ENCODE measurements around the gene TLCD1.

DNA sequence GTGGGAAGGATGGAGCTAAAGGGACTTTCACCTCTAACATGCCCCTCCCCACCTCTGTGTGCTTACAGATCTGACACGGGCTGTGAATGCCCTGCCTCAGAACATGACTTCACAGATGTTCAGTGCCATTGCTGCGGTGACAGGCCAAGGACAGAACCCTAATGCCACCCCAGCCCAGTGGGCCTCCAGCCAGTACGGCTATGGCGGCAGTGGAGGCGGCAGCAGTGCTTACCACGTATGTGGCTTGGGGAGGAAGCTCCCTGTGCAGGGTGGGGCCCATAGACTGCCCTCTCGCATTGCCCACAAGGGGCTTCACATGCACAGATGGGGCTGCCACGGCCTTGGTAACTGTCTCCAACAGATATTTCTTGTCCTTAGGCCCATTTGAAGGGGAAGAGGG is 25.8 kb downstream of the TLCD1 start:
- TF ChIP-seq POLR2AphosphoS5 (IDR thresholded peaks at IDR 0.05; ENCODE audit: borderline replicate concordance, low read depth, low read length) (no peak), EZH2 (IDR thresholded peaks at IDR 0.05) (no peak), FOXP2 (optimal IDR thresholded peaks at IDR 0.05; ENCODE audit: control extremely low read depth, extremely low read length, insufficient read depth) (no peak)

Measured in SK-N-MC (cell line).